ENCODE measurements around the gene COL20A1. TPM values are rescaled to one million over a fixed set of nuclear protein-coding genes. Genes with fewer than 3 reads are reported as not detected.
A peak's percentile ranks its signal among the peaks of the same experiment; 100 is the strongest.

The COL20A1 gene
- total and polyA plus RNA-seq, 2 of the 13 experiments (the other 11 are each of a cell fraction or from before 2014, with no cell fraction given), result not detected

- 0 out of 2 replicates have a peak, but pooled peaks have one; percentile 24 for TF ChIP-seq POLR2AphosphoS5 (IDR thresholded peaks at IDR 0.05; ENCODE audit: low read depth, low read length)
- no peak for TF ChIP-seq ZNF580 (CRISPR knock-in tag; IDR thresholded peaks at IDR 0.05; ENCODE audit: borderline replicate concordance, low read depth)
- TF ChIP-seq MXI1 (IDR thresholded peaks at IDR 0.05; ENCODE audit: borderline replicate concordance, low read depth, low read length), result peak; percentile 53; the same call in 1 of the 3 replicates
- TF ChIP-seq E2F2 (CRISPR knock-in tag; IDR thresholded peaks at IDR 0.05; ENCODE audit: borderline replicate concordance), result no peak; the same call in 1 of the 2 replicates
- no peak for TF ChIP-seq RFX3 (CRISPR knock-in tag; IDR thresholded peaks at IDR 0.05)
- no peak for TF ChIP-seq ZSCAN9 (CRISPR knock-in tag; IDR thresholded peaks at IDR 0.05; ENCODE audit: borderline replicate concordance)
- no peak; the same call in 1 of the 2 replicates for TF ChIP-seq ETV6 (CRISPR knock-in tag; conservative IDR thresholded peaks at IDR 0.05)
- TF ChIP-seq ZNF3 (CRISPR knock-in tag; IDR thresholded peaks at IDR 0.05), result no peak
- TF ChIP-seq ZSCAN12 (CRISPR knock-in tag; IDR thresholded peaks at IDR 0.05), result peak; percentile 45; the same call in 1 of the 2 replicates
- TF ChIP-seq, protein P1, sequence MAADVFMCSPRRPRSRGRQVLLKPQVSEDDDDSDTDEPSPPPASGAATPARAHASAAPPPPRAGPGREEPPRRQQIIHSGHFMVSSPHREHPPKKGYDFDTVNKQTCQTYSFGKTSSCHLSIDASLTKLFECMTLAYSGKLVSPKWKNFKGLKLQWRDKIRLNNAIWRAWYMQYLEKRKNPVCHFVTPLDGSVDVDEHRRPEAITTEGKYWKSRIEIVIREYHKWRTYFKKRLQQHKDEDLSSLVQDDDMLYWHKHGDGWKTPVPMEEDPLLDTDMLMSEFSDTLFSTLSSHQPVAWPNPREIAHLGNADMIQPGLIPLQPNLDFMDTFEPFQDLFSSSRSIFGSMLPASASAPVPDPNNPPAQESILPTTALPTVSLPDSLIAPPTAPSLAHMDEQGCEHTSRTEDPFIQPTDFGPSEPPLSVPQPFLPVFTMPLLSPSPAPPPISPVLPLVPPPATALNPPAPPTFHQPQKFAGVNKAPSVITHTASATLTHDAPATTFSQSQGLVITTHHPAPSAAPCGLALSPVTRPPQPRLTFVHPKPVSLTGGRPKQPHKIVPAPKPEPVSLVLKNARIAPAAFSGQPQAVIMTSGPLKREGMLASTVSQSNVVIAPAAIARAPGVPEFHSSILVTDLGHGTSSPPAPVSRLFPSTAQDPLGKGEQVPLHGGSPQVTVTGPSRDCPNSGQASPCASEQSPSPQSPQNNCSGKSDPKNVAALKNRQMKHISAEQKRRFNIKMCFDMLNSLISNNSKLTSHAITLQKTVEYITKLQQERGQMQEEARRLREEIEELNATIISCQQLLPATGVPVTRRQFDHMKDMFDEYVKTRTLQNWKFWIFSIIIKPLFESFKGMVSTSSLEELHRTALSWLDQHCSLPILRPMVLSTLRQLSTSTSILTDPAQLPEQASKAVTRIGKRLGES (CRISPR knock-in tag; IDR thresholded peaks at IDR 0.05; ENCODE audit: borderline replicate concordance), result no peak
- peak; percentile 87 for TF ChIP-seq KDM2A (CRISPR knock-in tag; IDR thresholded peaks at IDR 0.05; ENCODE audit: borderline replicate concordance, low read depth)
- TF ChIP-seq ONECUT2 (CRISPR knock-in tag; IDR thresholded peaks at IDR 0.05), result no peak
- no peak for TF ChIP-seq FOXK1 (CRISPR knock-in tag; IDR thresholded peaks at IDR 0.05; ENCODE audit: borderline replicate concordance, low read depth)
- TF ChIP-seq, protein P2, sequence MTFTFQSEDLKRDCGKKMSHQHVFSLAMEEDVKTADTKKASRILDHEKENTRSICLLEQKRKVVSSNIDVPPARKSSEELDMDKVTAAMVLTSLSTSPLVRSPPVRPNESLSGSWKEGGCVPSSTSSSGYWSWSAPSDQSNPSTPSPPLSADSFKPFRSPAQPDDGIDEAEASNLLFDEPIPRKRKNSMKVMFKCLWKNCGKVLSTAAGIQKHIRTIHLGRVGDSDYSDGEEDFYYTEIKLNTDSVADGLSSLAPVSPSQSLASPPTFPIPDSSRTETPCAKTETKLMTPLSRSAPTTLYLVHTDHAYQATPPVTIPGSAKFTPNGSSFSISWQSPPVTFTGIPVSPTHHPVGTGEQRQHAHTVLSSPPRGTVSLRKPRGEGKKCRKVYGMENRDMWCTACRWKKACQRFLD (CRISPR knock-in tag; IDR thresholded peaks at IDR 0.05; ENCODE audit: borderline replicate concordance), result no peak
- no peak for TF ChIP-seq IKZF4 (CRISPR knock-in tag; IDR thresholded peaks at IDR 0.05; ENCODE audit: borderline replicate concordance, low read depth, not compliant biosample characterization)
- TF ChIP-seq, protein P3, sequence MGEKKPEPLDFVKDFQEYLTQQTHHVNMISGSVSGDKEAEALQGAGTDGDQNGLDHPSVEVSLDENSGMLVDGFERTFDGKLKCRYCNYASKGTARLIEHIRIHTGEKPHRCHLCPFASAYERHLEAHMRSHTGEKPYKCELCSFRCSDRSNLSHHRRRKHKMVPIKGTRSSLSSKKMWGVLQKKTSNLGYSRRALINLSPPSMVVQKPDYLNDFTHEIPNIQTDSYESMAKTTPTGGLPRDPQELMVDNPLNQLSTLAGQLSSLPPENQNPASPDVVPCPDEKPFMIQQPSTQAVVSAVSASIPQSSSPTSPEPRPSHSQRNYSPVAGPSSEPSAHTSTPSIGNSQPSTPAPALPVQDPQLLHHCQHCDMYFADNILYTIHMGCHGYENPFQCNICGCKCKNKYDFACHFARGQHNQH (CRISPR knock-in tag; IDR thresholded peaks at IDR 0.05), result 0 out of 2 replicates have a peak, but pooled peaks have one; percentile 15
- no peak; the same call in 1 of the 2 replicates for TF ChIP-seq ZMYM4 (CRISPR knock-in tag; IDR thresholded peaks at IDR 0.05)
- TF ChIP-seq ZFYVE20 (CRISPR knock-in tag; IDR thresholded peaks at IDR 0.05; ENCODE audit: borderline replicate concordance, low read depth), result no peak
- TF ChIP-seq CSRNP1 (CRISPR knock-in tag; IDR thresholded peaks at IDR 0.05), result no peak
These were observed 2.1 kb upstream of the COL20A1 start (continued) for GRCh38 chr20:63290677-63291472.
